ENCODE results near the gene NPAS2.

NPAS2 gene

GRCh38 chr2:100865816-100866460, 46.0 kb downstream of the NPAS2 start:
- TF ChIP-seq ZNF274 (IDR thresholded peaks at IDR 0.05; ENCODE audit: low read depth, low read length): no peak
- H3K4me3 ChIP-seq (ENCODE audit: low read length): no peak overlapping the region

- no peak for TF ChIP-seq ZNF274 (IDR thresholded peaks at IDR 0.05; ENCODE audit: low read depth, low read length)
- H3K4me3 ChIP-seq (ENCODE audit: low read length): no peak overlapping the region
Observed at GRCh38 chr2:100868083-100868482, 48.1 kb downstream of the NPAS2 start.

GRCh38 chr2:100869120-100869519, 49.2 kb downstream of the NPAS2 start:
- no peak overlapping the region for H3K4me3 ChIP-seq (ENCODE audit: low read length)

GRCh38 chr2:100870652-100871531, 51.0 kb downstream of the NPAS2 start:
- no peak for TF ChIP-seq ZNF274 (IDR thresholded peaks at IDR 0.05; ENCODE audit: low read depth, low read length)
- no peak overlapping the region for H3K4me3 ChIP-seq (ENCODE audit: low read length)

More at GRCh38 chr2:100869120-100869519, 49.2 kb downstream of the NPAS2 start:
- TF ChIP-seq ZNF274 (IDR thresholded peaks at IDR 0.05; ENCODE audit: low read depth, low read length): no peak

- H3K4me3 ChIP-seq (ENCODE audit: low read length): no peak overlapping the region
- TF ChIP-seq ZNF274 (IDR thresholded peaks at IDR 0.05; ENCODE audit: low read depth, low read length): no peak
Observed at GRCh38 chr2:100875516-100876230, 55.7 kb downstream of the NPAS2 start.

GRCh38 chr2:100876231-100876860, 56.4 kb downstream of the NPAS2 start:
- H3K4me3 ChIP-seq (ENCODE audit: low read length): no peak overlapping the region
- TF ChIP-seq ZNF274 (IDR thresholded peaks at IDR 0.05; ENCODE audit: low read depth, low read length): no peak

GRCh38 chr2:100877555-100877954, 57.6 kb downstream of the NPAS2 start:
- no peak overlapping the region for H3K4me3 ChIP-seq (ENCODE audit: low read length)
- TF ChIP-seq ZNF274 (IDR thresholded peaks at IDR 0.05; ENCODE audit: low read depth, low read length): no peak

- no peak for TF ChIP-seq ZNF274 (IDR thresholded peaks at IDR 0.05; ENCODE audit: low read depth, low read length)
- no peak overlapping the region for H3K4me3 ChIP-seq (ENCODE audit: low read length)
Observed at GRCh38 chr2:100878000-100878791, 58.3 kb downstream of the NPAS2 start.

- no peak overlapping the region for H3K4me3 ChIP-seq (ENCODE audit: low read length)
- no peak for TF ChIP-seq ZNF274 (IDR thresholded peaks at IDR 0.05; ENCODE audit: low read depth, low read length)
Observed at GRCh38 chr2:100879296-100879695, 59.4 kb downstream of the NPAS2 start.

GRCh38 chr2:100880036-100880435, 60.1 kb downstream of the NPAS2 start:
- no peak for TF ChIP-seq ZNF274 (IDR thresholded peaks at IDR 0.05; ENCODE audit: low read depth, low read length)
- H3K4me3 ChIP-seq (ENCODE audit: low read length): no peak overlapping the region

- no peak overlapping the region for H3K4me3 ChIP-seq (ENCODE audit: low read length)
- TF ChIP-seq ZNF274 (IDR thresholded peaks at IDR 0.05; ENCODE audit: low read depth, low read length): no peak
Observed at GRCh38 chr2:100880730-100881129, 60.8 kb downstream of the NPAS2 start.

- no peak overlapping the region for H3K4me3 ChIP-seq (ENCODE audit: low read length)
- no peak for TF ChIP-seq ZNF274 (IDR thresholded peaks at IDR 0.05; ENCODE audit: low read depth, low read length)
Observed at GRCh38 chr2:100882645-100883613, 63.0 kb downstream of the NPAS2 start.
